ENCODE measurements around the gene SOST.

Gene SOST

DNA sequence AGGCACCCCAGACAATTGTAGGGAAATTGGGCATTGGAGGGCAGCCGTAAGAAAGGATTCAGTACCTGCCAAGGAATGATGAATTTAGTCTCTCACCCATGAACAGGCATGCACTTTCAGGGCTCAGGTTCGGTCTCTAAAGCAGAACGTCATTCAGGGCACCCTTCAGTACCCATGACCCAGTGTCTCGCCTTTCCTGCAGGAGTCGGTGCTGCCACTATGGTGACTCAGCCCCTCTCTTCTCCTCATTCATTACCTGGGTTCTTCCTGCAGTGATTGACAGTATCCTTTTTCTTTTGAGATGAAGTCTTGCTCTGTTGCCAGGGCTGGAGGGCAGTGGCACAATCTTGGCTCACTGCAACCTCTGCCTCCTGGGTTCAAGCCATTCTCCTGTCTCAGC, 8.4 kb downstream of the SOST start:
- in situ Hi-C loops (cut with MboI; ENCODE audit: low sequenced_read_pairs) = no loop called here

- in situ Hi-C loops (cut with MboI; ENCODE audit: low sequenced_read_pairs) = no loop called here
These were observed 13.1 kb downstream of the SOST start for GRCh38 chr17:43745541-43745940.

DNA sequence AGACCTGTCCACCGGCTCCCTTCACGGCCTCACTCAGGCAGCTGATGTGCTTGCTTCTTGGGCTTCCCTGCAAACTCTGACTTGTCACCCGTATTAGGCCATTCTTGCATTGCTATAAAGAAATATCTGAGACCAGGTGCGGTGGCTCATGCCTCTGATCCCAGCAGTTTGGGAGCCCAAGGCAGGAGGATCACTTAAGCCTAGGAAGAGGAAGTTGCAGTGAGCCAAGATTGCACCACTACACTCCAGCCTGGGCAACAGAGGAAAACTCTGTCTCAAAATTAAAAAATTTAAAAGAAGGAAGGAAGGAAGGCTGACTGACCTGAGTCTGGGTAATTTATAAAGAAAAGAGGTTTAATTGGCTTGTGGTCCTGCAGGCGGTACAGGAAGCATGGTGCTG, 17.0 kb downstream of the SOST start:
- in situ Hi-C loops (cut with MboI; ENCODE audit: low sequenced_read_pairs) = no loop called here

- in situ Hi-C loops (cut with MboI; ENCODE audit: low sequenced_read_pairs) = no loop called here
These were observed 18.1 kb downstream of the SOST start for GRCh38 chr17:43740541-43740940.

DNA sequence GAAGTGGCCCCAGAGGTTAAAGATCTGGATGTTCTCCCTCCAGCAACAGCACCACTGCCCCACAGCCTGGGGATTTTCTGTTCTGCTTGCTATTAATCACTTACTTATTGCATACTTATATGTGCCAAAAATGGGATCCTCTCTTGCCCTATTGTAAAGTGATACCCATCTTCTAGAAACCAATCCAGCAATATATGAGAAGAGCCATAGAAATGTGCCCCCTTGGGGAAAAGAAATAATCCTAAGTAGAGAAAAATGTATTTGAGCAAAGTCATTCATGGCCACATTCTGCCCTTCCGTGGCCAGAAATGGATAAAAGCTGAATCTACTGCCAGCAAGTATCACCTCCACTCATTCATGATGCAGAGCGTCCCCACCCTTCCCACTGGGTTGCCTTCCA, 20.9 kb downstream of the SOST start:
- in situ Hi-C loops (cut with MboI; ENCODE audit: low sequenced_read_pairs) = no loop called here

DNA sequence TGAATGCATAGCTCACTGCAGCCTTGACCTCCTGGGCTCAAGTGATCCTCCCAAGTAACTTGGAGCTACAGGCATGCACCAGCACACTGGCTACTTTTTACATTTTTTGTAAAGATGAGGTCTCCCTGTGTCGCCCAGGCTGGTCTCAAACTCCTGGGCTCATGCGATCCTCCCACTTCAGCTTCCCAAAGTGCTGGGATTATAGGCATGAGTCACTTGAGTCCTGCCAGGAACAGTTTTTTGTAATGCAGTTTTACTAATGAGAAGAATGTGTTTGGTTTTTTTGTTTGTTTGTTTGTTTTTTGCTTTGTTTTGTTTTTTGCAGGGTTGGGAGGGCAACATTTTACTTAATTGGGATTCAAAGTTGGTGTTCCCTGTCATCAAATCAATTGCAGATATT, 22.2 kb downstream of the SOST start:
- in situ Hi-C loops (cut with MboI; ENCODE audit: low sequenced_read_pairs) = no loop called here

DNA sequence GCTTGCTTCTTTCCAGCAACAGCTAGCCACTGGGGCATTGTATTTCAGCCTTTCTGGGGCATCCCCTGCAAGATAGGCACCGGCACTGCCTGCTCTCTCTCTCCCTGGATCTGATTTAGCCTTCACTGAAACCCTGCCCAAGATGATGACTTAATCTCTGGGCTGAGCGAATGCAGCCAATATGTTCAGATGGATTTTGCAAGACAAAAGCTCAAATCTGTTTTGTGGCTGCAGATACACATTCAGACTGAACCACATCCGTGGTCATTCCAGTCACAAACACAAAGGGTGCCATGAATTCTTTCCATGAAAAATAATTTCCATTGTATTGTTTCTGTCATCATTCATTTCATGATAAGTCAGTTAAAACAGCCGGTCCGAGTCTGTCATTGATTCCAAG, 24.2 kb downstream of the SOST start:
- in situ Hi-C loops (cut with MboI; ENCODE audit: low sequenced_read_pairs) = no loop called here

- in situ Hi-C loops (cut with MboI; ENCODE audit: low sequenced_read_pairs) = no loop called here
These were observed 24.6 kb downstream of the SOST start for GRCh38 chr17:43733956-43734355.

GRCh38 chr17:43732958-43733357, 25.6 kb downstream of the SOST start:
- in situ Hi-C loops (cut with MboI; ENCODE audit: low sequenced_read_pairs) = no loop called here

GRCh38 chr17:43728081-43728480, 30.5 kb downstream of the SOST start:
- in situ Hi-C loops (cut with MboI; ENCODE audit: low sequenced_read_pairs) = no loop called here

GRCh38 chr17:43723697-43724359, 34.8 kb downstream of the SOST start:
- in situ Hi-C loops (cut with MboI; ENCODE audit: low sequenced_read_pairs) = no loop called here

GRCh38 chr17:43722870-43723665, 35.5 kb downstream of the SOST start:
- in situ Hi-C loops (cut with MboI; ENCODE audit: low sequenced_read_pairs) = no loop called here

GRCh38 chr17:43722269-43722619, 36.3 kb downstream of the SOST start:
- in situ Hi-C loops (cut with MboI; ENCODE audit: low sequenced_read_pairs) = no loop called here

- in situ Hi-C loops (cut with MboI; ENCODE audit: low sequenced_read_pairs) = no loop called here
These were observed 36.9 kb downstream of the SOST start for GRCh38 chr17:43721537-43722268.

- in situ Hi-C loops (cut with MboI; ENCODE audit: low sequenced_read_pairs) = no loop called here
These were observed 38.1 kb downstream of the SOST start for GRCh38 chr17:43720311-43721060.

- in situ Hi-C loops (cut with MboI; ENCODE audit: low sequenced_read_pairs) = no loop called here
These were observed 39.0 kb downstream of the SOST start for GRCh38 chr17:43719578-43719977.

DNA sequence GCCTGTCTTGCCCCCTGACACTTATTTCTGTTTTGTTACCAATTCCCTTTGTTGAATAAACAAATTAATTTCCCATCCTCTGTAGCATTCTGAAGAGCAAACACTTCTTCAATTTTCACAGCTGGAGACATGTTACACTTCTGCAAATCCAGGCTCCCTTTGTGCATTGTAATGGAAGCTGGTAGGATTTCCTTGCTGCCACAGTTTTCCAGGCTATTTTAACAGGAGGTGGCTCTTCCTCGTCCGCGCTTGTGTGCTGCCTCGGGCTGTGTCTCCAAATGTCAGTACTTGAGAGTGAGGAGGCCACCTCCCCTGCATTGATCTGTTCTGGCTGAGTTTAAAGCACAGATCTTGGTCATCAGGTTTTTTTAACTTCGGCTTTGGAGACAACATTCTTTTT, 40.0 kb downstream of the SOST start:
- in situ Hi-C loops (cut with MboI; ENCODE audit: low sequenced_read_pairs) = no loop called here

- in situ Hi-C loops (cut with MboI; ENCODE audit: low sequenced_read_pairs) = no loop called here
These were observed 40.7 kb downstream of the SOST start for GRCh38 chr17:43717913-43718312.

GRCh38 chr17:43714465-43715149, 44.0 kb downstream of the SOST start:
- in situ Hi-C loops (cut with MboI; ENCODE audit: low sequenced_read_pairs) = no loop called here

DNA sequence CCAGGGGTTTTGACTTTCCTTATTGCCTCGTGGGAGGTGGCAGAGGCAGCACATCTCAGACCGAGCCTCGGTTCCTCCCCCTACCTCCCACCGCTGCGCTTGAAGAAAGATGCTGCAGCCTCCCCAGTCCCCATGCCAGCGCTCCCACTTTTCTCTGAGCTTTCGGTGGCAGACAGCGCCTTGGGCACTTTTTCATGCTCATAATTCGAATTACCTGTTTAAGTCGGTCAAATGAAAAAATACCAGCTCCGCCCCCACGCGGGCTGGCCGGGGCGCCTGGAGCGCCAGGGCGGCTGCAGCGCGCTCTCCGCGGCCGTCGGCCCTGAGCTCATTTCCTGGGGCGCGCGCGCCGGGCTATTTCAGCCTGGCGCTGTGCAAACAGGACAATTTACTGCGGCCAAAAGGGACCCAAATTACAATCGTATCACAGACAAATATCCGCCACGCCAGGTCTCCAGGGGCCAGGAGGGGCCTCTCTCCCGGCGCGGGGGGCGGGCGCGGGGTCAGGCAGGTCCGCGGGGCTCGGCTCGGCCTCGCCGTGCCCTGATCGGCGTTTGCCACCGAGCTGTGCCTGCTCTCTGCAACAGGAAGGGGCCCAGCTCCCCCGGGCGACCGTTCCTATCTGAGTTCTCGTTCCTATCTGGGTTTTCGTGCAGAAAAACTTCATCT, 45.0 kb downstream of the SOST start:
- in situ Hi-C loops (cut with MboI; ENCODE audit: low sequenced_read_pairs) = no loop called here
